ENCODE results near the gene FARP1.

- TF ChIP-seq, protein P1, sequence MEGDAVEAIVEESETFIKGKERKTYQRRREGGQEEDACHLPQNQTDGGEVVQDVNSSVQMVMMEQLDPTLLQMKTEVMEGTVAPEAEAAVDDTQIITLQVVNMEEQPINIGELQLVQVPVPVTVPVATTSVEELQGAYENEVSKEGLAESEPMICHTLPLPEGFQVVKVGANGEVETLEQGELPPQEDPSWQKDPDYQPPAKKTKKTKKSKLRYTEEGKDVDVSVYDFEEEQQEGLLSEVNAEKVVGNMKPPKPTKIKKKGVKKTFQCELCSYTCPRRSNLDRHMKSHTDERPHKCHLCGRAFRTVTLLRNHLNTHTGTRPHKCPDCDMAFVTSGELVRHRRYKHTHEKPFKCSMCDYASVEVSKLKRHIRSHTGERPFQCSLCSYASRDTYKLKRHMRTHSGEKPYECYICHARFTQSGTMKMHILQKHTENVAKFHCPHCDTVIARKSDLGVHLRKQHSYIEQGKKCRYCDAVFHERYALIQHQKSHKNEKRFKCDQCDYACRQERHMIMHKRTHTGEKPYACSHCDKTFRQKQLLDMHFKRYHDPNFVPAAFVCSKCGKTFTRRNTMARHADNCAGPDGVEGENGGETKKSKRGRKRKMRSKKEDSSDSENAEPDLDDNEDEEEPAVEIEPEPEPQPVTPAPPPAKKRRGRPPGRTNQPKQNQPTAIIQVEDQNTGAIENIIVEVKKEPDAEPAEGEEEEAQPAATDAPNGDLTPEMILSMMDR (IDR thresholded peaks at IDR 0.05) = no peak
- TF ChIP-seq POLR2A (IDR thresholded peaks at IDR 0.05) = no peak
Observed at GRCh38 chr13:98366010-98366409, 223.1 kb downstream of the FARP1 start.
